Brain microvascular endothelial cell (primary cell): ENCODE measurements around the gene CLSTN1.

Source experiments
- DNase-seq: peaks from one replicate; pipeline ENCODE4 v3.0.0-alpha.2; 2020
- H3K27ac ChIP-seq: fragments of 250-450 bp; sonication (Bioruptor Pico); 2 replicates; pipeline ENCODE4 v1.5.1; 2020; ENCODE audit warnings: mild to moderate bottlenecking, moderate library complexity
- H3K27me3 ChIP-seq: fragments of 250-450 bp; sonication (Bioruptor Pico); replicated peaks from 2 replicates; pipeline ENCODE4 v1.5.1; 2020; ENCODE audit warnings: mild to moderate bottlenecking
- H3K36me3 ChIP-seq: fragments of 250-450 bp; sonication (Bioruptor Pico); replicated peaks from 2 replicates; pipeline ENCODE4 v1.5.1; 2020; ENCODE audit warnings: mild to moderate bottlenecking
- H3K4me3 ChIP-seq: 2 replicates; pipeline ENCODE4 v1.5.1; 2011; ENCODE audit warnings: low read depth, mild to moderate bottlenecking, control low read depth, low read length, moderate library complexity
- CTCF ChIP-seq: IDR thresholded peaks from 2 replicates; pipeline ENCODE4 v1.5.1; 2011; ENCODE audit warnings: low read depth, mild to moderate bottlenecking, moderate library complexity, low read length, control low read depth, inconsistent platforms; ENCODE audit errors: missing control alignments
- in situ Hi-C: cut with HindIII; loops from 2 replicates; pipeline ENCODE4 v1.10.0; 2017; ENCODE audit warnings: low sequenced_read_pairs, low pct_ligation_motif_present

CLSTN1 gene

GRCh38 chr1:9761855-9762254, 61.9 kb downstream of the CLSTN1 start:
- Histone ChIP-seq H3K27me3 (no peaks in the 10 kb centered on the region), H3K4me3 (no peak overlapping the region), H3K27ac (no peak overlapping the region), H3K36me3 (peaks cover 5% of the 10 kb centered on the region)
- no peak for TF ChIP-seq CTCF
- no peak for DNase-seq
- in situ Hi-C loops = no loop called here

GRCh38 chr1:9760824-9761223, 62.9 kb downstream of the CLSTN1 start:
- no peak for TF ChIP-seq CTCF
- H3K27ac ChIP-seq = no peak overlapping the region
- H3K4me3 ChIP-seq = no peak overlapping the region
- H3K27me3 ChIP-seq = no peaks in the 10 kb centered on the region
- in situ Hi-C loops = no loop called here
- no peak for DNase-seq
- H3K36me3 ChIP-seq = peaks cover 5% of the 10 kb centered on the region

DNA sequence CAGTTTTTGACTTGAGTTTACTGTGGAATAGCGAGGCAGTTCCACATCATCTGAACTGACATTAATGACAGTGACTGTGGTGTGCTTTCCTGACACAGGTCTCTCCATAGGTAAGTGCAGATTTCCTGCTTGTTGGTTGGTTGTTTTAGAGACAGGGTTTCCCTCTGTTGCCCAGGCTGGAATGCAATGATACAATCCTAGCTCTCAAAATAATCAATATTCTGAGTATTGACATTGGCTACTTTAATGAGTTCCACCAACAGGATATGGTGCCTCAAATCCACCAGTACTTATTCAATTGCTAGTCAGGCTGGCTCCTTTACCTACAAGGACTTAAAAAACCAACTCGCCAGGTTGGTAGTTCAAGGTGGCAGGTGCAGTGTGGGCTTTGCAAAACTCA, 63.8 kb downstream of the CLSTN1 start:
- no peak overlapping the region for H3K27ac ChIP-seq
- no peak for TF ChIP-seq CTCF
- H3K4me3 ChIP-seq = no peak overlapping the region
- H3K27me3 ChIP-seq = no peaks in the 10 kb centered on the region
- DNase-seq = no peak
- in situ Hi-C loops = no loop called here
- H3K36me3 ChIP-seq = peaks cover 5% of the 10 kb centered on the region

GRCh38 chr1:9758559-9759121, 65.1 kb downstream of the CLSTN1 start:
- in situ Hi-C loops = no loop called here
- no peak for TF ChIP-seq CTCF
- peaks cover 5% of the 10 kb centered on the region for H3K36me3 ChIP-seq
- no peak overlapping the region for H3K4me3 ChIP-seq
- no peaks in the 10 kb centered on the region for H3K27me3 ChIP-seq
- no peak for DNase-seq
- no peak overlapping the region for H3K27ac ChIP-seq

GRCh38 chr1:9755441-9755995, 68.2 kb downstream of the CLSTN1 start:
- TF ChIP-seq CTCF = no peak

DNA sequence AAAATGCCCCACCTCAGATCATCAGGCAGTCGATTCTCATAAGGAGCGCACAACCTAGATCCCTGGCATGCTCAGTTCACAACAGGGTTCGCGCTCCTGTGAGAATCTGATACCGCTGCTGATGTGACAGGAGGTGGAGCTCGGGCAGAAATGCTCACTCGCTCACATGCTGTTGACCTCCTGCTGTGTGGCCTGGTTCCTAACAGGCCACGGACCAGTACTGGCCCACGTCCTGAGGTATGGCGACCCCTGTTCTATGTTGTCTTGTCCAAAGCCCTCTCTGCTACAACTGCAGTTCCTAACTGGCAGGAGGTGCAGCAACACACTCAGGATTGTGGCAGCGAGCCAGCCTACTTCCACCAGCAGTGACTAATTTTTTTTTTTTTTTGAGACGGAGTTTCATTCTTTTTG, 70.6 kb downstream of the CLSTN1 start:
- peaks cover 9% of the 10 kb centered on the region for H3K36me3 ChIP-seq
- TF ChIP-seq CTCF = no peak
- in situ Hi-C loops = no loop called here
- peak; percentile 83 for DNase-seq
- no peak overlapping the region for H3K4me3 ChIP-seq
- no peak overlapping the region for H3K27ac ChIP-seq
- no peaks in the 10 kb centered on the region for H3K27me3 ChIP-seq

More at GRCh38 chr1:9755441-9755995, 68.2 kb downstream of the CLSTN1 start:
- peaks cover 3% of the 10 kb centered on the region for H3K36me3 ChIP-seq
- H3K27me3 ChIP-seq = no peaks in the 10 kb centered on the region
- H3K27ac ChIP-seq = no peak overlapping the region
- H3K4me3 ChIP-seq = no peak overlapping the region
- DNase-seq = no peak
- in situ Hi-C loops = no loop called here
